Esophagus muscularis mucosa (tissue), 4 donors: ENCODE data around the gene CTCF.

Experiments
- CTCF ChIP-seq, 3 experiments: fragments of 200-600 bp in 2 of 3; fragments of 450-650 bp in 1 of 3; sonication (generic) in 2 of 3; IDR thresholded peaks; one replicate each; pipeline ENCODE4 v1.5.1; 2017 to 2019; ENCODE audit warnings: antibody characterized with exemption in 3 of 3, mild to moderate bottlenecking in 2 of 3, moderate library complexity in 1 of 3
- EP300 ChIP-seq: sonication (generic); formaldehyde crosslinking; IDR thresholded peaks from one replicate; pipeline ENCODE4 v1.6.1; 2017; ENCODE audit warnings: antibody characterized with exemption
- POLR2A ChIP-seq: fragments of 450-650 bp; IDR thresholded peaks from one replicate; pipeline ENCODE4 v1.6.1; 2017; ENCODE audit warnings: antibody characterized with exemption, moderate library complexity, mild to moderate bottlenecking, low read depth

GRCh38 chr16:67548265-67549126 lies 13.8 kb upstream of the CTCF start:
- TF ChIP-seq CTCF (IDR thresholded peaks at IDR 0.05) (no peak), POLR2A (no peak), EP300 (no peak)
